Measurements from ENCODE around the gene CST7. TPM values are rescaled to one million over a fixed set of nuclear protein-coding genes. Genes with fewer than 3 reads are reported as not detected.

Gene CST7
- total RNA-seq, 1 experiment from 2014 or later, result not detected

- in situ Hi-C loops (cut with HindIII; ENCODE audit: low pct_unique_long_range_greater_than_20kb, low sequenced_read_pairs), result no loop called here
- no peak for DNase-seq (ENCODE audit: low read depth)
Observed at GRCh38 chr20:24959591-24960301, 10.7 kb downstream of the CST7 start.

DNA sequence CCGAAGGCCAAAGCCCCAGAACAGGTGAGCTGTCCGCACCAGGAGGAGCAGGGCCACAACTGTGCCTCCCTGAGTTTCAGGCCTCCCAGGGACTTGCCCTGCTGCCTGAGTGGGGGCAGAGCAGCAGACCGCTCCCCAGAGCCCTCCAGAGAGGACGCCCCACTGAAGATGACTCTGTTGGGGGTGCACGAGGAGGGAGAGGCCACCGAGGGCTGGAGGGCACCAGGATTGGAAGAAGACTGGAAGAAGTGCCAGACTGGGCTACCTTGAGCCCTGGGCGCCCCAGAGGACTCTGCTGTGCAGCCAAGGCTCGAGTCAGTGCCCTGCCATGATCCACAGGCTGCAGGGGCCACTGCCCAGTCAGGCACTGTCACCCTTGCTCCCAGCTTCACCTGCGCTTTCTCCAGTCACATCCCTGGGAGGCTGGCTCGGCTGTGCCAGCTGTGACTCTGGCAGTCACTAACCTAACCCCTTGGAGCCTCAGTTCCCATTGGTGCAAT lies 11.3 kb downstream of the CST7 start:
- in situ Hi-C loops (cut with HindIII; ENCODE audit: low pct_unique_long_range_greater_than_20kb, low sequenced_read_pairs), result no loop called here

GRCh38 chr20:24960861-24961260 lies 11.8 kb downstream of the CST7 start:
- no peak for DNase-seq (ENCODE audit: low read depth)
- in situ Hi-C loops (cut with HindIII; ENCODE audit: low pct_unique_long_range_greater_than_20kb, low sequenced_read_pairs), result no loop called here

More for the DNA sequence above, 11.3 kb downstream of the CST7 start:
- DNase-seq (ENCODE audit: low read depth), result no peak

DNA sequence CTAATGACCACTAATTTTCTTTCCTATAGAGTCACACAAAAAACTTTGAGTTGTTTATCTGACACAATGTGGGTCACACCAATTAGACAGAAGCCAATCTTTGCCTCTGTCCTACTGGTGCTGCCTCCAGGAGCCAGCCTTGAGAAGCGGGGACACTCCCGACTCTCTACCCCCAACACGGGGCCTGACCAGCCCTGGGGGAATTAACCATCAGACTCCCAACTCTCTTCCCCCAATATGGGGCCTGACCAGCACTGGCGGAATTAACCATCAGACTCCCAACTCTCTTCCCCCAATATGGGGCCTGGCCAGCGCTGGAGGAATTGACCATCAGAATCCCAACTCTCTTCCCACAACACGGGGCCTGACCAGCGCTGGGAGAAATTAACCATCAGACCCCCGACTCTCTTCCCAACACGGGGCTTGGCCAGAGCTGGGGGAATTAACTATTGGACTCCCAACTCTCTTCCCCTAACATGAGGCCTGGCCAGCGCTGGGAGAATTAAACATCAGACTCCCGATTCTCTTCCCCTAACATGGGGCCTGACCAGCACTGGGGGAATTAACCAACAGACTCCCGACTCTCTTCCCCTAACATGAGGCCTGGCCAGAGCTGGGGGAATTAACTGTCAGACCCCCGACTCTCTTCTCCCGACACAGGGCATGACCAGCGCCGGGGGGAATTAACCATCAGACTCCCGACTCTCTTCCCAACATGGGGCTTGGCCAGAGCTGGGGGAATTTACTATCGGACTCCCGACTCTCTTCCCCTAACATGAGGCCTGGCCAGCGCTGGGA lies 12.5 kb downstream of the CST7 start:
- in situ Hi-C loops (cut with HindIII; ENCODE audit: low pct_unique_long_range_greater_than_20kb, low sequenced_read_pairs), result no loop called here
- no peak for DNase-seq (ENCODE audit: low read depth)

DNA sequence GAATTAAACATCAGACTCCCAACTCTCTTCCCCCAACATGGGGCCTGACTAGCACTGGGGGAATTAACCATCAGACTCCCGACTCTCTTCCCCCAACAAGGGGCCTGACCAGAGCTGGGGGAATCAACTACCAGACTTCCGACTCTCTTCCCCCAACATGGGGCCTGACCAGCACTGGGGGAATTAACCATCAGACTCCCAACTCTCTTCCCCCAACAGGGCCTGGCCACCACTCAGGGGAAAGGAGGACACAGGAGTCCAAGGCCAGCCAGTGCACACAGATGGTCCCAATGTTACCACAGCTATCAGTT lies 13.1 kb downstream of the CST7 start:
- DNase-seq (ENCODE audit: low read depth), result no peak
- in situ Hi-C loops (cut with HindIII; ENCODE audit: low pct_unique_long_range_greater_than_20kb, low sequenced_read_pairs), result no loop called here

DNA sequence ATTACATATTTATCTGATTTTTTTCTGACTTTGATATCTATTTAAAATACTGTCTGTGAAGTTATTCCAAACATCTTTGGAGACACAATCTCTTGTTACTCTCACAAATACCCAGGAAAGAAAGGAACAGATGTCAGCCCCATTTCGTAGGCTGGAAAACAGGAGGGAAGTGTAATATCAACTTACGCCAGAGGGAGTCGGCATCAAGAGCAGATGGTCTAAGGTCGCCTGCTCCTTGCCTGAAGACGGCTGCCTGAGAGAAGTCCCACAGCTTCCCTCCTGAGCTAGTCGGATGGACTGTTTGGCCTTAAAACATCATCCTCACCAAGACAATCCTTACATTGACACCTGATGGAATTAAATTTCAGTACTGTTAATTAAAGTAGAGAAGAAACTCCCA lies 13.4 kb downstream of the CST7 start:
- in situ Hi-C loops (cut with HindIII; ENCODE audit: low pct_unique_long_range_greater_than_20kb, low sequenced_read_pairs), result no loop called here
- DNase-seq (ENCODE audit: low read depth), result no peak

DNA sequence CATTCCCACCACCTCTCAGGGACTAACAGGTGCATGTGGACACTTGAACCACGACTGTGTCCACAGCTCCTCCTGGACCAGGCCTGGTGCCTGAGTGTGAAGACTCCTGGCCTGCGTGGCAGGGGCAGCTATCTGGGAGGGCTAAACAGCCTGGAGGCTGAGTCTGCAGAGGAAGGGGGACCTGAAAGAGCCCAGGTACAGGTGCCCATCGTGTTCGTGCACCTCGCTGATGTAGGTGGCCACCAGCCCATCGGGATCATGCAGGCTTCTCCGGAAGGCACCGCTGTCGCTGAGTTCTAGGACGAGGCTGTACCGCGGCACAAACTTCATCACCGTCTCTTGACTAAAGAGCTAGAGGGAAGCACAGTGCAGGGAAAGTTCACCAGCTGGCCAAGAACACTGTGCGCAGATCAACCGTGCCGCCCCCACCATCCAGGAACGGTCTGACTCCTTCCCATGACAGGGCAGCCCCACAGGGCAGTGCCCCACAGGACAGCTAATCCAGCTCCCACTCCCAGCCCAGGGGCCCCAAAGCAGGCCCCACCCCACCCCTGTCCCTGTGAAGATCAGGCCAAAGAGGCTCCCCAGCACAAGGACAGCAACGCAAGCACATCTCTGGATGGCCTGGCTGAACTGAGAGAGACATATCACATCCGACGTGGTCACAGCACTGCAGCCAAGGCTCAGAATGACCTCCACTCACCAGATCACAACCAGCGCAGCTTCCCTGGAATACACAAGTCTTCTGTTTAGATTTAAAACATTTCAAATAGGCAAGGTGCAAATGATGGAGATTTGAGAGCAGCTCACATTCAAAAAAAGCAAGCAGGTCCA lies 14.8 kb downstream of the CST7 start:
- in situ Hi-C loops (cut with HindIII; ENCODE audit: low pct_unique_long_range_greater_than_20kb, low sequenced_read_pairs), result no loop called here
- DNase-seq (ENCODE audit: low read depth), result no peak

GRCh38 chr20:24964506-24964840 lies 15.4 kb downstream of the CST7 start:
- in situ Hi-C loops (cut with HindIII; ENCODE audit: low pct_unique_long_range_greater_than_20kb, low sequenced_read_pairs), result no loop called here
- no peak for DNase-seq (ENCODE audit: low read depth)

DNA sequence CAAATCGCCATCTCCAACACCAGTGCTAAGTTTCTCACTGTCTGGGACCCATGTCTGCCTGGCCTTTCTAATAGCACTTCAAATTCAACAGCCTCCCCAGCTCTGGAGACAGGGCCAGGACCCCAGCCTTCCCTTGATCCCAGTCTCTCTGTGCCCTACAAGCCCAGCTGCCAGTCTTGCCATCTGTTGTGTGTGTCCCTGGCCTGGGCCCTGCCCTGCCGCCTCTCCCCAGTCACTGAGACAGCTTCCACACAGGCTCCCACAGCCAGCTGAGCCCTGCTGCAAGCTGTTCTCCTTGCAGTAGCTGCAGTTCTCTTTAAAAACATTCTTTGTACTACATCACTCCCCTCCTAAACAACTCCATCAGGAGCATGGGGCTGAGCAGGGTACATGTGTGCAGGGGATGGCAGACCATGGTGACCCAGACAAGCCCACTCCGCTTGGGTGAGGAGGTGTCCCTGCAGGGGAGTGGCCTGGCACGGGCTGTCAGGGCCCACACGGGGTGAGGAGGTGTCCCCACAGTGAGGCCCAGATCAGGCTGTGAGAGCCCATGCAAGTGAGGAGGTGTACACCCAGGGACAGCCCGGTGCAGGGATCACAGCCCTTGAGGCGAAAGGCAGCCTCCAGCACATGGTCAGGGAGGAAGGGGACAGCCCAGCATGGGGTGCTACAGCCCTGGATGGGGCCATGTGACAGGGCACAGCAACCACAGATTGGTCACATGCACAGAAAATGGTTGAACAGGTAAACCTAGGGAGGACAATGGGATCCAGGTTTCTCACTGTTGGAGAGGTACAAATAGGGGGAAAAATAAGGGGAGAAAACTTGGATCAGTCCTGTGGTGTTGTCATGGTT lies 16.2 kb downstream of the CST7 start:
- DNase-seq (ENCODE audit: low read depth), result no peak
- in situ Hi-C loops (cut with HindIII; ENCODE audit: low pct_unique_long_range_greater_than_20kb, low sequenced_read_pairs), result no loop called here

DNA sequence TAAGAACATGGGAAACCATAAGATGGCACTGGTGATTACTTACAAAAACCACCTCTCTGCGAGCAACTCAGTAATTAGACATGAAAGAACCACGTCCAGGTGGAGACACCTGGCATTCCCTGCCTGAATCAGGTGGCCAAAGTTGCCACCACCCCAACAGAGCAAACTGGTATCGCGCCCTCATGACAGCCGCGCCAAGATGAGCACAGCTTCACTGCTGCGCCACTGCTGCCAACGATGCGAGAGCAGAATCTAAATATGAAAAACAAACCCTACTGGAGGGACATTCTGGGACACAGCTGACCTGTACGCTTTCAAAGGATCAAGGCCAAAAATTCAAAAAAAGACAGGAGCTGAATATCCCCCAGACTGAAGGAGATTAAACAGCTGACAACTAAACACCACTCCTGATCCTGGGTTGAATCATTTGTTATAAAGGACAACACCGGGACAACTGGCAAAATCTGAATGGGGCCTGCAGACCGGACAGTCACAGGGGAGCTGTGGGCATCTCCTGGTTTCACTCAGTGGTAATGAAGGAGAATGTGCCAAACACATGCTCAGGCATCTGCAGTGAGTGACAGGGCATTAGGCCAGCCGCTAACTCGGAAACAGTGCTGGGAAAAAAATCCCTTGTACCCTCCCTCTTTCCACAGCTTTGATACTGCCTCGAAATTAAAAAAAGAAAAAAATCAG lies 17.4 kb downstream of the CST7 start:
- DNase-seq (ENCODE audit: low read depth), result no peak
- in situ Hi-C loops (cut with HindIII; ENCODE audit: low pct_unique_long_range_greater_than_20kb, low sequenced_read_pairs), result no loop called here

DNA sequence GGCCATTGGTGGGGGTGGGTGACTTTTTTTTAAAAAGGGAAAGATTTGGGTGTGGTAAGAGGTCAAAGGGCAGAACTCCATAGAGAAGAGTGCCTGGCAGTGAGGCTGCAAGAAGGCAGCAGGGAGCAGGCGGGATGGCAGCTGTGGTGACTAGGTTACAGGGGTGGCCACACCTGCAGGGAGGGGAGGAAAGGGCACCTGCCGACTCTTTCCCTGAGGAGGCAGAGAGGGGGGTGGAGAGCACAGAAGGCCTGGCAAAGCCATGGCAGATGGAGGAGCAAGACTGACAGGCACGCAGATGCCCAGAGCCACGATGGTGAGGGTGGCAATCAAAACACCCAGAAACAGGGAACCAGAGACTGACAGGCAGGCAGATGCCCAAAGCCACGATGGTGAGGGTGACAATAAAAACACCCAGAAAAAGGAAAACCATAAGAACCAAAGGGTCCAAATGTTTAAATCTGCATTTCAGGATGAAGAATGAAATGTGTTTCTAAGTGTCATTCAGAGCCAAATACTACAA lies 19.3 kb downstream of the CST7 start:
- in situ Hi-C loops (cut with HindIII; ENCODE audit: low pct_unique_long_range_greater_than_20kb, low sequenced_read_pairs), result no loop called here
- DNase-seq (ENCODE audit: low read depth), result no peak

GRCh38 chr20:24969186-24970029 lies 20.3 kb downstream of the CST7 start:
- DNase-seq (ENCODE audit: low read depth), result no peak

GRCh38 chr20:24970030-24970553 lies 21.0 kb downstream of the CST7 start:
- no peak for DNase-seq (ENCODE audit: low read depth)
- in situ Hi-C loops (cut with HindIII; ENCODE audit: low pct_unique_long_range_greater_than_20kb, low sequenced_read_pairs), result no loop called here

More at GRCh38 chr20:24969186-24970029, 20.3 kb downstream of the CST7 start:
- in situ Hi-C loops (cut with HindIII; ENCODE audit: low pct_unique_long_range_greater_than_20kb, low sequenced_read_pairs), result no loop called here

DNA sequence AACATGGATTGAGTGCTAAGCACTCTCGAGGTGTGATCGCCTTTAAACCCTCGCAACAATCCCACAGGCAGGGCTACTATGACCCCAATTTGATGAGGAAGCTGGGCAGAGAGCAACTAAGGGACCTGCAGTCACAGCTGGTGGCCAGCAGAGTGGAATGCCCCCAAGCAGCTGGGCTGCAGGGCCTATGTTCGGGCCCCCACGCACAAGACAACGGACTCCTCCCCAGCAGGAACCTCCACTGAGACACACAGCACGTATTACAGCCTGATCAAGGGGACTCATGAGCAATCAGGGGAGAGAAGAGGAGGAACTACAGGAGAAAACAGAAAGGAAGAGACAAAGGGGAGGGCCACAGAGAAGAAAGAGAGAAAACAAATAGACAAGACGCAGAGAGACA lies 21.7 kb downstream of the CST7 start:
- in situ Hi-C loops (cut with HindIII; ENCODE audit: low pct_unique_long_range_greater_than_20kb, low sequenced_read_pairs), result no loop called here
- DNase-seq (ENCODE audit: low read depth), result no peak

- in situ Hi-C loops (cut with HindIII; ENCODE audit: low pct_unique_long_range_greater_than_20kb, low sequenced_read_pairs), result no loop called here
Observed at GRCh38 chr20:24971376-24972101, 22.5 kb downstream of the CST7 start.

GRCh38 chr20:24972341-24972740 lies 23.3 kb downstream of the CST7 start:
- in situ Hi-C loops (cut with HindIII; ENCODE audit: low pct_unique_long_range_greater_than_20kb, low sequenced_read_pairs), result no loop called here
- no peak for DNase-seq (ENCODE audit: low read depth)

More at GRCh38 chr20:24971376-24972101, 22.5 kb downstream of the CST7 start:
- no peak for DNase-seq (ENCODE audit: low read depth)

All from Caki2 (cell line).